SJCRH30 (cell line): Measurements from ENCODE around the gene CNPPD1. TPM values are rescaled to one million over a fixed set of nuclear protein-coding genes. Genes with fewer than 3 reads are reported as not detected.
"Not testable (repeated sequence)": the region's sequence is repeated elsewhere in the genome, so short reads cannot be mapped to it uniquely, and the experiment has no call there.

Experiments
- DNase-seq, 2 experiments: peaks; one replicate each; pipeline ENCODE4 v3.0.0-alpha.2; 2015 to 2020
- H3K27ac ChIP-seq: fragments of 250-450 bp; sonication (Bioruptor Pico); 2 replicates; pipeline ENCODE4 v1.5.1; 2020; ENCODE audit warnings: mild to moderate bottlenecking, moderate library complexity
- H3K27me3 ChIP-seq: fragments of 250-450 bp; sonication (Bioruptor Pico); 2 replicates; pipeline ENCODE4 v1.5.1; 2020; ENCODE audit warnings: mild to moderate bottlenecking, moderate library complexity
- H3K36me3 ChIP-seq: fragments of 250-450 bp; sonication (Bioruptor Pico); 2 replicates; pipeline ENCODE4 v1.5.1; 2020; ENCODE audit warnings: mild to moderate bottlenecking, moderate library complexity
- H3K4me1 ChIP-seq: fragments of 250-450 bp; sonication (Bioruptor Pico); 2 replicates; pipeline ENCODE4 v1.5.1; 2020; ENCODE audit warnings: mild to moderate bottlenecking, moderate library complexity
- H3K4me3 ChIP-seq: fragments of 250-450 bp; sonication (Bioruptor Pico); 2 replicates; pipeline ENCODE4 v1.5.1; 2020; ENCODE audit warnings: mild to moderate bottlenecking, moderate library complexity
- H3K9me3 ChIP-seq: fragments of 250-450 bp; sonication (Bioruptor Pico); replicated peaks from 2 replicates; pipeline ENCODE4 v1.5.1; 2020; ENCODE audit warnings: mild to moderate bottlenecking, moderate library complexity
- total RNA-seq: library from RNA; depleted of rRNA; stranded (reverse); fragments of >200 nt; shearing (Covaris generic); gene quantifications from 2 replicates; pipeline ENCODE4 v1.2.3, GENCODE V29; 2014

The CNPPD1 gene
- total RNA-seq, 1 experiment from 2014 or later: 13.3 TPM

DNA sequence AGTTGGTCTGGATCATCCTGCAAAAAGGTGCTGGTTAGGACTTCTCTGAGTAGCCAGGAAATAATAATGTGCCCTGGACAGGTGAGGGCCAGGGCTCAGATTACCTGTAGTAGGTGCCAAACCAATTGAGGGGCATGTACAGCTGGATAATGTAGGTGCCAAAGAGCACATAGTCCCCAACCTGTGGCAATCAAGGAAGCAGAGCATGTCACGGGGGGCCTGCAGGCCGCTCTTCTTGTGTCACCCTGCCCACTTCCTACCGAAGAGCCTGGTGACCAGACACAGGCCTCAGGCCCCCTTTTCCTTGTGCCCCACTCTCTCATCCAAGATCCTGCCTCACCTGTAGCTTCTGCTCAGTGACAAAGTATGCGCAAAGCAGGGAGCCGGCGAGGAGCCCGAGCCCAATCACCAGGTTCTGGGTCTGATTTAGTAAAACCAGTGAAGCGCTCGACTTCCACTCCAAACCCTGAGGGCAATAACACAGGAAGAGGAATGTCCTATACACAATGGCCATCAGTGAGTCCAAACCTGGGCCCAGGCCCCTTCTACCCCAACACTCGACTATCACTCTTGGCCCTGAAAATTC, 36.9 kb upstream of the CNPPD1 start:
- peaks cover 30% of the 10 kb centered on the region for H3K36me3 ChIP-seq
- no peaks in the 10 kb centered on the region for H3K9me3 ChIP-seq
- H3K4me3 ChIP-seq: no peak overlapping the region
- no peaks in the 10 kb centered on the region for H3K27me3 ChIP-seq
- no peaks in the 10 kb centered on the region; the same call in 1 of the 2 replicates for H3K4me1 ChIP-seq
- DNase-seq: no peak
- H3K27ac ChIP-seq: no peak overlapping the region

- no peak overlapping the region for H3K27ac ChIP-seq
- H3K27me3 ChIP-seq: no peaks in the 10 kb centered on the region
- H3K9me3 ChIP-seq: no peaks in the 10 kb centered on the region
- no peak overlapping the region for H3K4me3 ChIP-seq
- peaks cover 30% of the 10 kb centered on the region for H3K36me3 ChIP-seq
- H3K4me1 ChIP-seq: no peaks in the 10 kb centered on the region; the same call in 1 of the 2 replicates
- no peak for DNase-seq
These were observed 36.3 kb upstream of the CNPPD1 start for GRCh38 chr2:219213026-219213415.

- H3K36me3 ChIP-seq: peaks cover 30% of the 10 kb centered on the region
These were observed 34.2 kb upstream of the CNPPD1 start for GRCh38 chr2:219210886-219211362.

GRCh38 chr2:219210196-219210885, 33.6 kb upstream of the CNPPD1 start:
- no peak for DNase-seq
- Histone ChIP-seq H3K36me3 (peaks cover 30% of the 10 kb centered on the region), H3K4me3 (no peak overlapping the region), H3K4me1 (no peaks in the 10 kb centered on the region), H3K27ac (no peak overlapping the region), H3K27me3 (no peaks in the 10 kb centered on the region), H3K9me3 (no peaks in the 10 kb centered on the region)

More at GRCh38 chr2:219210886-219211362, 34.2 kb upstream of the CNPPD1 start:
- Histone ChIP-seq H3K4me3 (no peak overlapping the region), H3K27ac (no peak overlapping the region), H3K27me3 (no peaks in the 10 kb centered on the region), H3K9me3 (no peaks in the 10 kb centered on the region), H3K4me1 (no peaks in the 10 kb centered on the region)
- no peak for DNase-seq

- Histone ChIP-seq H3K9me3 (no peaks in the 10 kb centered on the region), H3K36me3 (peaks cover 23% of the 10 kb centered on the region), H3K27me3 (no peaks in the 10 kb centered on the region)
These were observed 32.8 kb upstream of the CNPPD1 start for GRCh38 chr2:219209236-219210195.

GRCh38 chr2:219207884-219208740, 31.4 kb upstream of the CNPPD1 start:
- Histone ChIP-seq H3K27me3 (no peaks in the 10 kb centered on the region), H3K4me1 (no peaks in the 10 kb centered on the region), H3K9me3 (no peaks in the 10 kb centered on the region), H3K36me3 (peaks cover 9% of the 10 kb centered on the region; the same call in 1 of the 2 replicates), H3K27ac (no peak overlapping the region), H3K4me3 (no peak overlapping the region)
- DNase-seq: peak in 1 of 2 experiments; percentile 34

More at GRCh38 chr2:219209236-219210195, 32.8 kb upstream of the CNPPD1 start:
- no peak overlapping the region for H3K27ac ChIP-seq
- no peaks in the 10 kb centered on the region for H3K4me1 ChIP-seq
- DNase-seq: no peak
- H3K4me3 ChIP-seq: no peak overlapping the region

DNA sequence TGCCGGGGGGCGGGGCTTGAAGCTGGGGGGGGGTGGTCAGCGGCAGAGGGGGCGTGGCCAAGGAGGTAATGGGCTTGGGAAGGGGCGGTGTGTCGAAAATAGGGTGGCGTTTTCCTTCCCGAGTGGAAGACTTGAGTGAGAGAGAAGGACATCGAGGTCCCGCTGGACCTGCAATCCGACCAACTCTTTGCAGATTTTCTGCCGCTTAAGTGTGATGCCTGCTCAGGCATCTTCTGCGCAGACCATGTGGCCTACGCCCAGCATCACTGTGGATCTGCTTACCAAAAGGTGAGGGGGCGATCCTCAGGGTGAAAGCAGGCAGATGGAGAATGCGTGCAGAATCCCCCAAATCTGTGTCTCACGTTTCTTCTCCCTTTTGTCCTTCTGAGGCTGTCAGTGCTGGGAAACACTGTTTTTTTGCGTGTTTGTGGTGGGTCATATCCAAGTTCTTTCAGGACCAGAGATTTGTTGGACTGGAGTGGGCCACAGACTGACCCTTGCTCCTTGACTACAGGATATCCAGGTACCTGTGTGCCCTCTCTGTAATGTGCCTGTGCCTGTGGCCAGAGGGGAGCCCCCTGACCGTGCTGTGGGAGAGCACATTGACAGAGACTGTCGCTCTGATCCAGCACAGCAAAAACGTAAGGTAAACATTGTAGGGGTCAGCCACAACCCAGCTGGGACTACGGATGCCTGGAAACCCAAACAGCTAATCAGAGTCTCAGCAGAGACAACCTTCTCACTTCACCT, 30.6 kb upstream of the CNPPD1 start:
- Histone ChIP-seq H3K9me3 (no peaks in the 10 kb centered on the region), H3K4me3 (peak overlapping the region; percentile 64), H3K4me1 (no peaks in the 10 kb centered on the region), H3K27me3 (no peaks in the 10 kb centered on the region), H3K36me3 (peaks cover 2% of the 10 kb centered on the region; the same call in 1 of the 2 replicates), H3K27ac (no peak overlapping the region)
- no peak for DNase-seq

DNA sequence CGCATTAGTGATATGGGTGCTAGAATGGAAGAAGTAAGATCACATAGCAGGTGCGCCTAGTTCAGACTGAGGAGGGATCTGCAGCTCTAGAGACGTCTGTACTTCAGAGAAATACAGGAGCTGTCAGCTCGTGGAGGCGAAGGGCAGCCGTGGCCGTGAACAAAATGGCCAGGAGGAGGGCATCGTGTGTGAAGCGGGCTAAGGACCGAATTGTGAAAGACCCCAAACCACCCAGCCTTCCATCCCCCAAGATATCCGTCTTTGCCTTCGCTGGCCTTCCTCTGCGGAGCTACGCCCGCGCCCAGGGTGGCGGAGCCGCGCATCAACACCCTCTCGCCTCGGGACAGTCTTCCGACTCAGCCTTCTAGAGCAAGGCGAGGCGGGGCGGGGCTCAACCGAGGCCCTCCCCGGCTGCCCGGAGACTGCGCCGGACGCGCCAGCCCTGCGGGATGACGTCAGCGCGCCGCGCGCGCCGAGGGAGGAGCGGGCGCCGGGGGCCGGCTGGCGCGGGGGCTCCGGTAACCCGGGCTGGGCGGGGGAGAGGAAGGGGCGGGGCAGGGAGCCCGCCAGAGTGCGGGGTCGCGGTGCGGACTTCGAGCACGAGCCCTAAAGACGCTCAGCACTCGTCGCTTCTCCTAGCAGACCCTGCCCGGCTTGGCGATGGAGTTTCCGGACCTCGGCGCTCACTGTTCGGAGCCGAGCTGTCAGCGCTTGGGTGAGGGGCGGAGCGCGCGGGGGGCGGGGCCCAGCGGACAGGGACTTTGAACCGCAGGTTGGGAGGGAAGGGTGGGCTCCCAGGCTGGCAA, 29.8 kb upstream of the CNPPD1 start, which contains the start of gene ZFAND2B:
TSS of gene ZFAND2B (plus strand) at position 455 of the 806 bp plus-strand sequence. CDS start at position 661, 206 bp downstream.
- H3K36me3 ChIP-seq: peaks cover 2% of the 10 kb centered on the region; the same call in 1 of the 2 replicates
- H3K27ac ChIP-seq: no peak within 1 kb of the TSS
- H3K27me3 ChIP-seq: no peaks in the 10 kb centered on the region
- H3K9me3 ChIP-seq: no peaks in the 10 kb centered on the region
- H3K4me3 ChIP-seq: peak within 1 kb of the TSS; percentile 64
- no peaks in the 10 kb centered on the region for H3K4me1 ChIP-seq
- peak; percentile 92 to 94 for DNase-seq

DNA sequence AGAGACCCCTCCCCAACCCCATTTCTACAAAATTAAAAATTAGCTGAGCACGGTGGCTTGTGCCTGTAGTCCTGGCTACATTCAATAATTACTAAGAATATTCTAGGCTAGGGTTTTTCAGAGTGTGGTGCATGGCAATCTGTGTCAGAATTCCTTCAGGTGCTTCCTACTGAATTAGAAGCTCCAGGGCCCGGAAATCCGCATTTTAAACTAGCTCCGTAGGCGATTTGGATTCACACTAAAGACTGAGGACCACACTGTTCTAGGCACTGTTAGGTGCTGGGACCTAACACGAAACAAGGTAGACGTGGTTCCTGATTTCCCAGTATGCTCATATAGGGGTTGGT, 29.2 kb upstream of the CNPPD1 start:
- Histone ChIP-seq H3K9me3 (no peaks in the 10 kb centered on the region), H3K36me3 (peaks cover 2% of the 10 kb centered on the region; the same call in 1 of the 2 replicates), H3K27ac (no peak overlapping the region), H3K4me3 (peak overlapping the region; percentile 64), H3K4me1 (no peaks in the 10 kb centered on the region), H3K27me3 (no peaks in the 10 kb centered on the region)
- DNase-seq: no peak

GRCh38 chr2:219205165-219205538, 28.4 kb upstream of the CNPPD1 start:
- no peak overlapping the region for H3K27ac ChIP-seq
- no peaks in the 10 kb centered on the region for H3K27me3 ChIP-seq
- H3K4me1 ChIP-seq: no peaks in the 10 kb centered on the region
- no peak for DNase-seq
- H3K9me3 ChIP-seq: no peaks in the 10 kb centered on the region
- H3K4me3 ChIP-seq: no peak overlapping the region
- H3K36me3 ChIP-seq: peaks cover 2% of the 10 kb centered on the region; the same call in 1 of the 2 replicates

DNA sequence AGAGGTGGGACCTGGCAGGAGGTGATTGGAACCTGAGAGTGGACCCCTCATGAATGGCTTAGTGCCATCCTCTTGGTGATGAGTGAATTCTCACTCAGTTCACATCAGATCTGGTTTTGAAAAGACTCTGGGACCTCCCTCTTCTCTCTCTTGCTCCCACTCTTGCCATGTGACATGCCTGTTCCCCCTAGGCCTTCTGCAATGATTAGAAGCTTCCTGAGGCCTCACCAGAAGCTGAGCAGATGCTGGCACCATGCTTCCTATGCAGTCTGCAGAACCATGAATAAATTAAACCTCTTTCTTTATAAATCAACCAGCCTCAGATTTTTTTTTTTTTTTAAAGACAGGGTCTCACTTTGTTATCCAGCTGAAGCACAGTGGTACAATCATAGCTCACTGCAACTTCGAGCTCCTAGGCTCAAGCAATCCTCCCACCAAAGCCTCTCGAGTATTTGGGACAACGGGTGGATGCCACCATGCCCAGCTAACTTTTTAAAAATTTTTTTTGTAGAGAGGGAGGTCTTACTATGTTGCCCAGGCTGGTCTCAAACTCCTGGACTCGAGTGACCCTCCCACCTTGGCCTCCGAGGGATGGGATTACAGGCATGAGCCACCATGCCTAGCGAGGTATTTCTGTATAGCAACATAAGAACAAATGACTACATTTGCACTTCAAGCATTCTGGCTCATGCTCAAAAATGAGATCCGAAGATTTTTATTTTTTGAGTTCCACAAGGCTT, 27.9 kb upstream of the CNPPD1 start:
- H3K4me3 ChIP-seq: no peak overlapping the region
- DNase-seq: no peak
- no peaks in the 10 kb centered on the region for H3K4me1 ChIP-seq
- H3K9me3 ChIP-seq: no peaks in the 10 kb centered on the region
- no peaks in the 10 kb centered on the region for H3K27me3 ChIP-seq
- H3K36me3 ChIP-seq: 0 out of 2 replicates have a peak, but pooled peaks cover 2% of the 10 kb centered on the region
- H3K27ac ChIP-seq: no peak overlapping the region

DNA sequence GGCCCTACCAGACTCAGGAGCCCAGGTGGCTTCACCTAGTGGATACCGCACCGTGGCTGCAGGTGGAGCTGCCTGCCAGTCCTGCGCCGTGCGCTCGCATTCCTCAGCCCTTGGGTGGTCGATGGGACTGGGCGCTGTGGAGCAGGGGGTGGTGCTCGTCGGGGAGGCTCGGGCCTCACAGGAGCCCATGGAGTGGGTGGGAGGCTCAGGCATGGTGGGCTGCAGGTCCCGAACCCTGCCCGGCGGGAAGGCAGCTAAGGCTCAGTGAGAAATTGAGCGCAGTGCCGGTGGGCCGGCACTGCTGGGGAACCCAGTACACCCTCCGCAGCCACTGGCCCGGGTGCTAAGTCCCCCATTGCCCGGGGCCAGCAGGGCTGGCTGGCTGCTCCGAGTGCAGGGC, 24.6 kb upstream of the CNPPD1 start:
- not testable (repeated sequence) for H3K4me1 ChIP-seq, H3K4me3 ChIP-seq, H3K27ac ChIP-seq, DNase-seq, H3K36me3 ChIP-seq, H3K9me3 ChIP-seq, H3K27me3 ChIP-seq
